Measurements from ENCODE around the gene NPM1. TPM values are rescaled to one million over a fixed set of nuclear protein-coding genes. Genes with fewer than 3 reads are reported as not detected.

NPM1 gene
- total RNA-seq, 1 experiment from 2014 or later, result 3,487 TPM

- in situ Hi-C loops (cut with HindIII; ENCODE audit: low pct_unique_long_range_greater_than_20kb, low sequenced_read_pairs), result no loop called here
- DNase-seq (ENCODE audit: low read depth, low spot score), result no peak
Measured at GRCh38 chr5:171453988-171454387, 66.3 kb downstream of the NPM1 start.

GRCh38 chr5:171454549-171454948 lies 66.9 kb downstream of the NPM1 start:
- in situ Hi-C loops (cut with HindIII; ENCODE audit: low pct_unique_long_range_greater_than_20kb, low sequenced_read_pairs), result no loop called here
- DNase-seq (ENCODE audit: low read depth, low spot score), result no peak

- in situ Hi-C loops (cut with HindIII; ENCODE audit: low pct_unique_long_range_greater_than_20kb, low sequenced_read_pairs), result no loop called here
- no peak for DNase-seq (ENCODE audit: low read depth, low spot score)
Measured at GRCh38 chr5:171455522-171455921, 67.9 kb downstream of the NPM1 start.

- DNase-seq (ENCODE audit: low read depth, low spot score), result no peak
- in situ Hi-C loops (cut with HindIII; ENCODE audit: low pct_unique_long_range_greater_than_20kb, low sequenced_read_pairs), result no loop called here
Measured at GRCh38 chr5:171457208-171457981, 69.7 kb downstream of the NPM1 start.

DNA sequence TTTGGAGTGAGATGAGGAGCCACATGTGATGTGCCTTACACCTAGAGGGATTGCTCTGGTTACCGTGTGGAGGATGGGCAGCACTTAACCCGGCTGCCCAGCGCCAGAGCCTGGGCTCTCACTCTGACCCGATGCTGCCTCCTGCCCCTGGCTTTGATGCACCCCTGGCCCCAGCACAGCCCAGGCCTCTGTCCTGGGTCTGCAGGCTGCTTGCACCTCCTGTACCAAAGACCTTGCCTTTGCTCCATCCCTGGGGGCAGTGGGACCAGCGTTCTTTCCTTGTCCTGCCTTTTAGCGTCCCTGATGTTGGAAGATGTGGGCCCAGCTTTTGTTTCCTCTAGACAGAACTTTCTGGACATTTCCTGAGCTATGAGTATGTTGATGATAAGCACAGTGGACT lies 72.2 kb downstream of the NPM1 start:
- DNase-seq (ENCODE audit: low read depth, low spot score), result no peak
- in situ Hi-C loops (cut with HindIII; ENCODE audit: low pct_unique_long_range_greater_than_20kb, low sequenced_read_pairs), result no loop called here

Small RNA genes lying within 50 kb of the gene (small RNA-seq; reads per million reads assigned to genes)
- gene AC091980.1, result 0 reads per million in 2 experiments
- gene MIR3912, result 0 to 0.38 reads per million in 2 experiments
- gene RN7SL339P, result 0 reads per million in 2 experiments
- 0 reads per million in 2 experiments for gene SNORA70J

Other genes starting within 250 kb of the NPM1 start
- not detected in 2 replicates for gene TLX3, start 78.6 kb upstream of the NPM1 start, total RNA-seq (2014; rRNA removed; shearing (Covaris generic))
- not detected in 2 replicates for gene FGF18, start 31.8 kb downstream of the NPM1 start, total RNA-seq (2014; rRNA removed; shearing (Covaris generic))